ENCODE measurements around the gene PFKP.

Gene PFKP

DNA sequence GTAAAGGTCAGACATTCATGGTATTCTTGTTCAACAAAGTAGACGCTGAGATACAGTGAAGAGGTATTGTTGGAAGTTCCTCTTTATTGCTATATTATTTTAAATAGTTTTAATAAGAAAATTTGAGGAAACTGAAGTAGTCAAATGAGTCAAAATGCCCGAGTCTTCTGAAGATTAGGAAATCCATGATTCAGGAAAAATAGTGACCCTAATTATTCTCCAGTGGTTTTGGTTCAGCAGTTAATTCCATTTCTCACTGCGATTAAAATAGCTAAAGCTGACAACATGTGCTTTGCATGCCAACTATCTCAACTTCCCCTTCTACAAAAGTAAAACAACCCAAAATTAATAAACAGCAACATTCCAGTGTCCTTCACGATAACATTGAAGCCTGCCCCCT lies 32.7 kb upstream of the PFKP start:
- H3K4me2 ChIP-seq (ENCODE audit: low read depth, low read length, poor library complexity, severe bottlenecking): no peak overlapping the region

DNA sequence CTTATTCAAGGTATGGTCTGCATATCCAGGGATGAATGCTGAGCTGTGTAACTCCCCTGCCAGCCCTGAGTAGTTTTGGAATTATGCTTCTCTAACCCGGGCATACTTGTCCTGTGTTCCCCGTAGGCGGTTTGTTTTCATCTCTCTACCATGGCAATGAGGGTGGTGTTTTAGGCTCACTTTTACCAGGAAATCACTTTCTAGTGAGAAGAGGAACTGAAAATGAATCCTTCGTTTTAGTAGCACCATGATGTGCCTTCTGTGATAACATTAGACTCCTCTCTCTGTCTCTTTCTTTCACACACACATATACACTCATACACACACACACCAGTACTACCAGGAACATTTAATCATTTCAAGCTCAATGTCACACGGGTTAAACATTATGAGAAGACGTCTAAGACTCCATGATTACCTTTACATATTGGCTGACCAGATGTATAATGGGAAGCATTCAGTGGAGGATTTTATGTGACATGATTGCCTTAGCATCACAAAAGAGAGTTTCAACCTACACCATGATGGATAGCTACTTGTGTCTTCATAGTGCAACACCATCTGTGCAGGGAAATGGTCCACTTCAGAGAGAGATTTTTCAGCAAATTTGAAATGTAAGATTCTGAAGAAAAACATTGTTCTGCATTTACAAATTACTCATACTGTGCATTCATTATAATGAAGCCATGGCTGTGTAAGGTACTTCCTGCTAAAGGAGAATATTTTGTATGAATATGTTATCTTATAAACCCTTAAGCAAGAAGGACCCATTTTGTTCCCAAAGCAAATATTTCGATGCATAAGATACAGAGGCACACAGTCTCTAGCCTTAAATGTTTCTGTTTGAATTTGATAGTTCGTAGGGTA lies 31.0 kb upstream of the PFKP start:
- no peak overlapping the region for H3K4me2 ChIP-seq (ENCODE audit: low read depth, low read length, poor library complexity, severe bottlenecking)

More for the DNA sequence above, 32.7 kb upstream of the PFKP start:
- no peaks in the 10 kb centered on the region for H3K9me2 ChIP-seq (replicated peaks; ENCODE audit: low read depth, low read length)
- H3K36me3 ChIP-seq (ENCODE audit: insufficient read depth, low read length): no peaks in the 10 kb centered on the region
- no peaks in the 10 kb centered on the region for H3K79me2 ChIP-seq (ENCODE audit: insufficient read depth, low read length)
- no peaks in the 10 kb centered on the region for H3K27me3 ChIP-seq (ENCODE audit: insufficient read depth, low read length, poor library complexity, severe bottlenecking)
- no peaks in the 10 kb centered on the region for H4K20me1 ChIP-seq (ENCODE audit: insufficient read depth, low read length, poor library complexity, severe bottlenecking)
- TF ChIP-seq, protein P1, sequence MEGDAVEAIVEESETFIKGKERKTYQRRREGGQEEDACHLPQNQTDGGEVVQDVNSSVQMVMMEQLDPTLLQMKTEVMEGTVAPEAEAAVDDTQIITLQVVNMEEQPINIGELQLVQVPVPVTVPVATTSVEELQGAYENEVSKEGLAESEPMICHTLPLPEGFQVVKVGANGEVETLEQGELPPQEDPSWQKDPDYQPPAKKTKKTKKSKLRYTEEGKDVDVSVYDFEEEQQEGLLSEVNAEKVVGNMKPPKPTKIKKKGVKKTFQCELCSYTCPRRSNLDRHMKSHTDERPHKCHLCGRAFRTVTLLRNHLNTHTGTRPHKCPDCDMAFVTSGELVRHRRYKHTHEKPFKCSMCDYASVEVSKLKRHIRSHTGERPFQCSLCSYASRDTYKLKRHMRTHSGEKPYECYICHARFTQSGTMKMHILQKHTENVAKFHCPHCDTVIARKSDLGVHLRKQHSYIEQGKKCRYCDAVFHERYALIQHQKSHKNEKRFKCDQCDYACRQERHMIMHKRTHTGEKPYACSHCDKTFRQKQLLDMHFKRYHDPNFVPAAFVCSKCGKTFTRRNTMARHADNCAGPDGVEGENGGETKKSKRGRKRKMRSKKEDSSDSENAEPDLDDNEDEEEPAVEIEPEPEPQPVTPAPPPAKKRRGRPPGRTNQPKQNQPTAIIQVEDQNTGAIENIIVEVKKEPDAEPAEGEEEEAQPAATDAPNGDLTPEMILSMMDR (conservative IDR thresholded peaks at IDR 0.05; ENCODE audit: low read length): no peak
- TF ChIP-seq EZH2phosphoT487 (IDR thresholded peaks at IDR 0.05; ENCODE audit: borderline replicate concordance): no peak
- no peak overlapping the region for H2AFZ ChIP-seq (ENCODE audit: low read length)
- H3K9ac ChIP-seq (ENCODE audit: low read depth, low read length, poor library complexity, severe bottlenecking): no peak overlapping the region
- no peaks in the 10 kb centered on the region for H3K4me1 ChIP-seq (ENCODE audit: insufficient read depth, low read length, poor library complexity, severe bottlenecking)
- H3F3A ChIP-seq (ENCODE audit: low read depth): no peaks in the 10 kb centered on the region
- H3K9me3 ChIP-seq (ENCODE audit: insufficient read depth, low read depth, low read length): no peaks in the 10 kb centered on the region
- H3K4me3 ChIP-seq (ENCODE audit: low read length, poor library complexity, severe bottlenecking): no peak overlapping the region

DNA sequence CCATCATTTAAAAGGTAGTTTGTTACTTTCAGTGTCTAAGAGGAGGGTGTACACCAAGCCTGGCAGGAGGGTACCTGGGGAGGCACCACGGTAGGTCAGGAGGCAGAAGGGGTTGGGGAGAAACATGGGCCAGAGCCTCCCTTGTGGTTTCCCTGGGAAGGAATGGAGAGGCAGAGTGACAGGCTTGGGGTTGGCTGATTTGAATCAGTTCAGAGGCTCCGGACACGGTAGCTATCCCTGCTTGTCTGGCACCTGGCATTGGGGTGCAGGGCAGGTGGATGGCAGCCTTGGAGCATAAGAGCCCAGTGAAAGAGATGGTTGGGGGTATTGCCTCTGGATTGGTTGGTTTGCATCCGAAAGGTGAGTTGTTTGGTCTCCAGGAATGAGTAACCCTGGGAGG lies 30.2 kb upstream of the PFKP start:
- H3K9me3 ChIP-seq (ENCODE audit: insufficient read depth, low read depth, low read length): no peaks in the 10 kb centered on the region
- no peak overlapping the region for H3K4me2 ChIP-seq (ENCODE audit: low read depth, low read length, poor library complexity, severe bottlenecking)
- H3K4me1 ChIP-seq (ENCODE audit: insufficient read depth, low read length, poor library complexity, severe bottlenecking): no peaks in the 10 kb centered on the region
- H3K79me2 ChIP-seq (ENCODE audit: insufficient read depth, low read length): no peaks in the 10 kb centered on the region
- no peaks in the 10 kb centered on the region for H4K20me1 ChIP-seq (ENCODE audit: insufficient read depth, low read length, poor library complexity, severe bottlenecking)
- H3K9me2 ChIP-seq (replicated peaks; ENCODE audit: low read depth, low read length): no peaks in the 10 kb centered on the region
- H3K36me3 ChIP-seq (ENCODE audit: insufficient read depth, low read length): no peaks in the 10 kb centered on the region
- H3K9ac ChIP-seq (ENCODE audit: low read depth, low read length, poor library complexity, severe bottlenecking): no peak overlapping the region
- H3F3A ChIP-seq (ENCODE audit: low read depth): no peaks in the 10 kb centered on the region
- no peak overlapping the region for H3K4me3 ChIP-seq (ENCODE audit: low read length, poor library complexity, severe bottlenecking)
- H2AFZ ChIP-seq (ENCODE audit: low read length): no peak overlapping the region
- H3K27me3 ChIP-seq (ENCODE audit: insufficient read depth, low read length, poor library complexity, severe bottlenecking): no peaks in the 10 kb centered on the region
- TF ChIP-seq, protein P1 (conservative IDR thresholded peaks at IDR 0.05; ENCODE audit: low read length): no peak
- no peak for TF ChIP-seq EZH2phosphoT487 (IDR thresholded peaks at IDR 0.05; ENCODE audit: borderline replicate concordance)

More for the DNA sequence above, 31.0 kb upstream of the PFKP start:
- H3K27me3 ChIP-seq (ENCODE audit: insufficient read depth, low read length, poor library complexity, severe bottlenecking): no peaks in the 10 kb centered on the region
- no peaks in the 10 kb centered on the region for H3K9me2 ChIP-seq (replicated peaks; ENCODE audit: low read depth, low read length)
- no peaks in the 10 kb centered on the region for H3F3A ChIP-seq (ENCODE audit: low read depth)
- no peak overlapping the region for H3K9ac ChIP-seq (ENCODE audit: low read depth, low read length, poor library complexity, severe bottlenecking)
- no peaks in the 10 kb centered on the region for H3K9me3 ChIP-seq (ENCODE audit: insufficient read depth, low read depth, low read length)
- no peak overlapping the region for H3K4me3 ChIP-seq (ENCODE audit: low read length, poor library complexity, severe bottlenecking)
- no peaks in the 10 kb centered on the region for H3K4me1 ChIP-seq (ENCODE audit: insufficient read depth, low read length, poor library complexity, severe bottlenecking)
- H4K20me1 ChIP-seq (ENCODE audit: insufficient read depth, low read length, poor library complexity, severe bottlenecking): no peaks in the 10 kb centered on the region
- H3K36me3 ChIP-seq (ENCODE audit: insufficient read depth, low read length): no peaks in the 10 kb centered on the region
- H2AFZ ChIP-seq (ENCODE audit: low read length): no peak overlapping the region
- H3K79me2 ChIP-seq (ENCODE audit: insufficient read depth, low read length): no peaks in the 10 kb centered on the region
- TF ChIP-seq EZH2phosphoT487 (IDR thresholded peaks at IDR 0.05; ENCODE audit: borderline replicate concordance): no peak
- TF ChIP-seq, protein P1 (conservative IDR thresholded peaks at IDR 0.05; ENCODE audit: low read length): no peak
